Karpas-422 (cell line): ENCODE results near the gene XAGE5. TPM values are rescaled to one million over a fixed set of nuclear protein-coding genes. Genes with fewer than 3 reads are reported as not detected.
"Not testable (repeated sequence)": the region's sequence is repeated elsewhere in the genome, so short reads cannot be mapped to it uniquely, and the experiment has no call there.

Experiments used
- DNase-seq: peaks from one replicate; pipeline ENCODE4 v3.0.0-alpha.2; 2015
- H2AFZ ChIP-seq: fragments of 200-600 bp; sonication (generic); 2 replicates; pipeline ENCODE4 v1.6.1; 2014; ENCODE audit warnings: antibody characterized with exemption, low read length, mixed read lengths
- H3K27ac ChIP-seq: fragments of 200-600 bp; sonication (generic); 2 replicates; pipeline ENCODE4 v1.5.1; 2014; ENCODE audit warnings: mild to moderate bottlenecking, low read length, moderate library complexity
- H3K27me3 ChIP-seq: fragments of 200-600 bp; sonication (generic); 2 replicates; pipeline ENCODE4 v1.6.1; 2014; ENCODE audit warnings: low read length, mixed read lengths
- H3K36me3 ChIP-seq: fragments of 200-600 bp; sonication (generic); 2 replicates; pipeline ENCODE4 v1.6.1; 2014; ENCODE audit warnings: low read length, mixed read lengths; ENCODE audit not compliant: insufficient read depth
- H3K4me1 ChIP-seq: fragments of 200-600 bp; sonication (generic); 2 replicates; pipeline ENCODE4 v1.6.1; 2014; ENCODE audit warnings: mild to moderate bottlenecking, low read length, mixed read lengths
- H3K4me2 ChIP-seq: fragments of 200-600 bp; sonication (generic); 2 replicates; pipeline ENCODE4 v1.6.1; 2014; ENCODE audit warnings: low read length, low read depth, mild to moderate bottlenecking; ENCODE audit not compliant: poor library complexity, severe bottlenecking
- H3K4me3 ChIP-seq: fragments of 200-600 bp; sonication (generic); 2 replicates; pipeline ENCODE4 v1.5.1; 2014; ENCODE audit warnings: mild to moderate bottlenecking, antibody characterized with exemption, low read length, mixed read lengths
- H3K79me2 ChIP-seq: fragments of 200-600 bp; sonication (generic); 2 replicates; pipeline ENCODE4 v1.6.1; 2014; ENCODE audit warnings: mild to moderate bottlenecking, low read length, mixed read lengths
- H3K9ac ChIP-seq: fragments of 200-600 bp; sonication (generic); 2 replicates; pipeline ENCODE4 v1.6.0; 2014; ENCODE audit warnings: low read length
- H3K9me2 ChIP-seq: fragments of 200-600 bp; sonication (generic), shearing (Covaris generic); replicated peaks from 2 replicates; pipeline ENCODE4 v1.6.0; 2014; ENCODE audit warnings: mild to moderate bottlenecking, low read length, moderate library complexity; ENCODE audit not compliant: insufficient read depth
- H3K9me3 ChIP-seq: fragments of 300-700, 200-600 bp; sonication (generic); 2 replicates; pipeline ENCODE4 v1.6.1; 2014; ENCODE audit warnings: low read length, mixed read lengths
- H4K20me1 ChIP-seq: fragments of 200-600 bp; sonication (generic); 2 replicates; pipeline ENCODE4 v1.6.1; 2014; ENCODE audit warnings: mild to moderate bottlenecking, antibody characterized with exemption, low read length, low read depth; ENCODE audit not compliant: insufficient read depth
- total RNA-seq: library from RNA; depleted of rRNA; stranded (reverse); fragments of >200 nt; shearing (Covaris generic); gene quantifications from 2 replicates; pipeline ENCODE4 v1.2.3, GENCODE V29; 2014; ENCODE audit warnings: low replicate concordance; rRNA removed

The XAGE5 gene, protein sequence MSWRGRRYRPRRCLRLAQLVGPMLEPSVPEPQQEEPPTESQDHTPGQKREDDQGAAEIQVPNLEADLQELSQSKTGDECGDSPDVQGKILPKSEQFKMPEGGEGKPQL
- total RNA-seq = not detected in 2 replicates

DNA sequence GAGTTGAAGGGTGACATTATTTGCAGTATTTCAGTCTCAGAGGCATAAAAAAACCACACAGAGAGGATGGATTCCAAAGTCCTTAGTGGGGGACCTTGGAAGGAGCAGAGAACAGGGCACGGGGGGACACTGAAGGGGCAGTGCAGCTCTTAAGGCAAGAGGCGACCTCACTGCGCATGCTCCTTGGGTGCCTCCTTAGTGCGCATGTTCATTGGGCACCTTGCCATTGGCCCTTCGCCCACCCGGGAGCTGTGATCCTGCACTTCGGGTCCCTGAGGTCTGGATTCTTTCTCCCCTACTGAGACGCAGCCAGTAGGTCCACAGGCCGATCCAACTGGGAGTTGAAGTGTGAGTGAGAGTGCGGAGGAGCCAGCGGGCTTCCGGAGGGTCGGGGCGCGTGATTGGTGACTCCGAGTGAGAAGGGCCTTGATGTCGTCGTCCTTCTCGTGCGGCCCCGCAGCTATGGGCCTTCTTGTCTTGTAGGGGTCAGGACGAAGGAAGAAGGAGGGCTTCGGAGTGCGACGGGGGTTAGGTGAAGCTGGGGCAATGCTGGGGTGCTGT, at the start of gene XAGE5:
TSS of gene XAGE5 (plus strand) at position 223 of the 561 bp plus-strand sequence. CDS start 1,280 bp downstream, outside the sequence.
- no peak within 1 kb of the TSS for H3K4me3 ChIP-seq
- no peak within 1 kb of the TSS for H2AFZ ChIP-seq
- H4K20me1 ChIP-seq = no peaks in the 10 kb centered on the region
- no peaks in the 10 kb centered on the region for H3K9me2 ChIP-seq
- H3K36me3 ChIP-seq = no peaks in the 10 kb centered on the region
- no peaks in the 10 kb centered on the region for H3K9me3 ChIP-seq
- no peak within 1 kb of the TSS for H3K27ac ChIP-seq
- H3K4me2 ChIP-seq = no peak within 1 kb of the TSS
- DNase-seq = no peak
- no peaks in the 10 kb centered on the region for H3K27me3 ChIP-seq
- H3K4me1 ChIP-seq = peaks cover 10% of the 10 kb centered on the region
- H3K9ac ChIP-seq = no peak within 1 kb of the TSS
- H3K79me2 ChIP-seq = no peaks in the 10 kb centered on the region

DNA sequence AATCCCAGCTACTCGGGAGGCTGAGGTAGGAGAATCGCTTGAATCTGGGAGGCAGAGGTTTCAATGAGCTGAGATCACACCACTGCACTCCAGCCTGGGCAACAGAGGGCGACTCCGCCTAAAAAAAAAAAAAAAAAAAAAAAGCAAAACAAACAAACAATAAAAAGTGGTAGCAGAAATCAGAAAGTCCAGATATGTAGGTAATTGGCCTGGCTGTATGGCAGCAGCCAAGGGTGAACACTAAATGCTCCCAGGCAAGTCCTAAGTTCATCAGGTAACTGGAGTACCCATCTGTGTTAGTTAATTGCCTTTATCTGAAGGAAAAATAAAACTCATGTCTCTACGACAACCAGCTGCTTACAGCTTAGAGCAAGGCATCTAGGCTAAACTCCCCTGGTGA, 45.1 kb upstream of the XAGE5 start:
- DNase-seq, H2AFZ ChIP-seq, H3K4me3 ChIP-seq: not testable (repeated sequence)

DNA sequence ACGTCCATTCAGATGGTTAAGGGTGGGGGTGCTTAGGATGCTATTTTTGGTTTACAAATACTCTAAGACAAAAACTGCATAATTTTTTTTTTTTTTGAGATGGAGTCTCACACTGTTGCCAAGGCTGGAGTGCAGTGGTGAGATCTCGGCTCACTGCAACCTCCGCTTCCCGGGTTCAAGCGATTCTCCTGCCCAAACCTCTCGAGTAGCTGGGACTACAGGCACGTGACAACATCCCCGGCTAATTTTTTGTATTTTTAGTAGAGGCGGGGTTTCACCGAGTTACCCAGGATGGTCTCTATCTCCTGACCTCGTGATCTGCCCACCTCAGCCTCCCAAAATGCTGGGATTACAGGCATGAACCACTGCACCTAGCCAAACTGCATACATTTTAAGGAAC, 37.6 kb upstream of the XAGE5 start:
- not testable (repeated sequence) for H3K36me3 ChIP-seq, H3K9me2 ChIP-seq, H4K20me1 ChIP-seq, H3K9ac ChIP-seq, H3K9me3 ChIP-seq, H3K4me3 ChIP-seq, H2AFZ ChIP-seq, DNase-seq, H3K27ac ChIP-seq, H3K27me3 ChIP-seq, H3K79me2 ChIP-seq, H3K4me2 ChIP-seq, H3K4me1 ChIP-seq

More for the DNA sequence above, 45.1 kb upstream of the XAGE5 start:
- H3K9me3 ChIP-seq, H3K27ac ChIP-seq, H3K27me3 ChIP-seq, H3K9me2 ChIP-seq, H3K36me3 ChIP-seq, H4K20me1 ChIP-seq, H3K4me2 ChIP-seq, H3K79me2 ChIP-seq, H3K9ac ChIP-seq, H3K4me1 ChIP-seq: not testable (repeated sequence)

DNA sequence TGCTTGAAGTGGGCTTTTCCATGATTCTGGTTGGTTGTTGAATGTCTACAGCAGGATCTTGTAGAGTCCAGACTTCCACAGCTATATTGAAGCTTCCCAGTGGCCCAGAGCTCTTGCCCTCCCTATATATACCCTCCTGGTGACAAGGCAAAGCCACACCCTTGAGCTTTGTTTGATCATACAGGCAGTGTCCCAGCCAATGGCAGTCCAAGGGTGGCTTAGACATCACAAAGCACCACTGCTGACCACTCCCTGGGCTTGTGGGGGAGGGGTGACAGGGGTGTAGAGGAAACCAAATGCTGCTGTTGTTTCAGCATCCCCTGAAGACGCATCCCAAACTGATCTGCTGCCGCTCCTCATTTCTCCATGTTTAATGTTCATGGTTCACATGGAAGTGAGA, 13.8 kb upstream of the XAGE5 start, which contains the start of gene SPANXN5:
TSS of gene SPANXN5 (minus strand) at position 101 of the 400 bp plus-strand sequence. CDS start at position 22, 79 bp downstream.
- not testable (repeated sequence) for H2AFZ ChIP-seq, H3K4me1 ChIP-seq, H3K79me2 ChIP-seq, H3K9me2 ChIP-seq, H3K36me3 ChIP-seq, H3K9ac ChIP-seq, H3K4me2 ChIP-seq, H4K20me1 ChIP-seq, H3K27me3 ChIP-seq, H3K9me3 ChIP-seq, H3K27ac ChIP-seq, DNase-seq, H3K4me3 ChIP-seq

DNA sequence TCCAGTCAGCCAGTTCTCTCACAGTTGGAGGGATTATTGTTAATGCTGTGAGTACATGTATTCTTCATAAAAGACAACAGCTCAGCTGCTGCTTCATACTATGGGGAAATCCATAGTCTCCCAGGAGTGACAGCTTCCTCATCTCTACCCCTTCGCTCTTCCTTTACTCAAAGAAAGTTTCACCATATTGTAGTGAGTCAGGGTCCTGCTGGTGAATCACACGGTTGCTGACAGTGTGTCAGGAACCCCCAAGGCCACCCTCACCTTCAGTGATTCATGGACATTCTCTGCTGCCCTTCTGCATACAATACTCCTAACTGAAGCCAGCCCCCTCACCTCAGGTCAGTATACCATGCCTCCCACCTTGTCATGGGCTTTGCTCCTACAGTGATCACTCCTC, 6.2 kb upstream of the XAGE5 start:
- not testable (repeated sequence) for H3K4me3 ChIP-seq, H3K9me2 ChIP-seq, H4K20me1 ChIP-seq, H3K9me3 ChIP-seq, H3K9ac ChIP-seq, H2AFZ ChIP-seq, H3K36me3 ChIP-seq, H3K79me2 ChIP-seq, H3K4me1 ChIP-seq, H3K4me2 ChIP-seq, H3K27ac ChIP-seq, H3K27me3 ChIP-seq, DNase-seq

DNA sequence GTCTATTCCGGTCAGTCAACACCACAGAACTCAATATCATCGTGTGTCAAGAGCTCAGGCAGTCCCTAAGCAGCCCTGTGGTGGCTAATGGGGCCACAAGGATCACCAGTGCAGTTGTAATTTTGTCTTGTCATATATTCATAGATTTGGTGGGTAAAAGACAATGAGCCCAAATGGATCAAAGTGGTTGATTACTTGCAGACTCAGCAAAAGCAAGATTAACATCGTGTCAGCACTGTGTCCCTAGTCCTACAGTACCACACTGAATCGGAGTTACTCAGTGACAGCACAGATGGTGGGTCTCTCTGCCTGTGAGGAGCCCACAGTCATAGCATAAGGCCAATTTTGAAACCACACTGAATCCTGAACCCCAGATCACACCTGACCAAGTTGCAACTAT, 8.7 kb downstream of the XAGE5 start:
- no peak for DNase-seq
- H3K4me3 ChIP-seq = no peak overlapping the region
- no peaks in the 10 kb centered on the region for H3K9me3 ChIP-seq

DNA sequence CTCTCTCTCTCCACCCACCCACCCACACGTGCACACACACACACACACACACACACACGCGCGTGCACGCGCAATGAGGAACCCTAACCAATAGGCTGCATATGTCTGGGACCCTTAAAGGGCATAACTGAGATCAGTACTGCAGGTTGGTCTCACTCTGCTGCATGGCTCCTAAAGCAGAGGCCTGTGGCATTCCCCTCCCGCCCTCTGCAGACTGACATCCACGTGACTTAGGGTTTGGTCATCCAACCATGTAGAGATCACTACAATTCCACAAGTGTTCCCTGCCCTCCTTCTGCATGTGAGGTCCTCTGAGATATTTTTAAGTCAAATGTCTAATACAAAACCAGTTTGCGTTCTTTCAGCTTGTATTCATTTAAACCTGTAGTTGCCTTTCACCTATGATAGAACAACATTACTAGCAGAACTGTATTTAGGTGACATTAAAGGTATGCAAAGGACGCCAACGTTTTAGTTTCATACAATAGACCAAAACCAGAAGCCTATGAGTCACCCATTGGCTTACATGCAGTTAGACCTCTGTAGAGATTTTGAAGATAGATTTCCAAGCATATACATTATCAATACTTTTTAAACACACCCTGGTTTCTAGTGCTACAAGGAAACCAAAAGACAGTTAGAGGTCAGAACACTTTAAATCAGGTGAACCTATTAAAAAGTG, 10.1 kb downstream of the XAGE5 start:
- Histone ChIP-seq H3K4me2 (no peak overlapping the region), H3K4me3 (no peak overlapping the region), H3K36me3 (no peaks in the 10 kb centered on the region), H3K9me2 (no peaks in the 10 kb centered on the region), H3K27me3 (no peaks in the 10 kb centered on the region), H4K20me1 (no peaks in the 10 kb centered on the region), H3K79me2 (no peaks in the 10 kb centered on the region), H3K4me1 (no peaks in the 10 kb centered on the region), H3K27ac (no peak overlapping the region), H2AFZ (no peak overlapping the region), H3K9ac (no peak overlapping the region), H3K9me3 (no peaks in the 10 kb centered on the region)
- DNase-seq = no peak

More for the DNA sequence above, 8.7 kb downstream of the XAGE5 start:
- no peaks in the 10 kb centered on the region for H3K9me2 ChIP-seq
- H3K9ac ChIP-seq = no peak overlapping the region
- no peaks in the 10 kb centered on the region for H3K36me3 ChIP-seq
- no peak overlapping the region for H3K4me2 ChIP-seq
- H3K27me3 ChIP-seq = no peaks in the 10 kb centered on the region
- H2AFZ ChIP-seq = no peak overlapping the region
- no peaks in the 10 kb centered on the region for H3K4me1 ChIP-seq
- no peaks in the 10 kb centered on the region for H3K79me2 ChIP-seq
- H4K20me1 ChIP-seq = no peaks in the 10 kb centered on the region
- H3K27ac ChIP-seq = no peak overlapping the region

DNA sequence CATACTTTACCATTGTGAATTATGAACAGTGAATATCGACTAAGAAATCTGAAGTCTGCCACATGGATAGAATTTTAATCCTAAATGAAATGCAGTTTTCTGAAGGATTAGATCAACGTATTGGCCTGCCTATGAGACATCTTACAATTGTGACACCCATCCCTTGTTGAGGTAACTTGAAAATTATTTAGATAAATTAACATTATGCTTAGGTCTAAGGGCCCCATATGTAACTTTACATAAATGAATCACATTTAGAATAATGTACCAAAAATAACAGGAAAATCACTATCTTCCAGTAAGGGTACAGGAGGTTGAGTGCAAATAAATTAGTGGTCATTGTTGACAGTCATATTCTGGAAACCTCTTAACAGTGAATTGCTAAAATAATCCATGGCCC, 13.5 kb downstream of the XAGE5 start:
- Histone ChIP-seq H3K4me3 (no peak overlapping the region), H4K20me1 (no peaks in the 10 kb centered on the region), H3K36me3 (no peaks in the 10 kb centered on the region), H3K4me2 (no peak overlapping the region), H3K79me2 (no peaks in the 10 kb centered on the region), H3K9me2 (no peaks in the 10 kb centered on the region), H3K9ac (no peak overlapping the region), H2AFZ (no peak overlapping the region), H3K9me3 (no peaks in the 10 kb centered on the region), H3K4me1 (no peaks in the 10 kb centered on the region), H3K27me3 (no peaks in the 10 kb centered on the region), H3K27ac (no peak overlapping the region)
- DNase-seq = no peak
